ENCODE measurements around the gene EPHB1. TPM values are rescaled to one million over a fixed set of nuclear protein-coding genes. Genes with fewer than 3 reads are reported as not detected.

The EPHB1 gene
- total and polyA plus RNA-seq, 8 donors, result 0.02 to 1.4 (median 0.43) TPM

GRCh38 chr3:134839990-134840389 is 44.9 kb downstream of the EPHB1 start:
- no peak for FAIRE-seq
- Histone ChIP-seq H3K36me3 (no peaks in the 10 kb centered on the region), H3K4me3 (no peak overlapping the region), H3K9me3 (no peaks in the 10 kb centered on the region), H3K27me3 (no peaks in the 10 kb centered on the region), H3K4me1 (no peaks in the 10 kb centered on the region), H3K27ac (no peak overlapping the region)
- WGBS, 2 donors, result 25 to 27% methylated on average over 1 of the region's 1 CpG
- ATAC-seq, result no peak
- no peak for TF ChIP-seq CTCF (IDR thresholded peaks at IDR 0.05)
- intact Hi-C loops (cut with DNase I), result no loop called here
- DNase-seq, result no peak

- no peak for ATAC-seq
- H3K27ac ChIP-seq, result no peak overlapping the region
- H3K4me3 ChIP-seq, result no peak overlapping the region
- WGBS, 2 donors, result 50 to 58% methylated on average over 2 of the region's 2 CpGs
- no peaks in the 10 kb centered on the region for H3K9me3 ChIP-seq
- no peaks in the 10 kb centered on the region for H3K27me3 ChIP-seq
- no peak for DNase-seq
- no peaks in the 10 kb centered on the region for H3K4me1 ChIP-seq
- H3K36me3 ChIP-seq, result no peaks in the 10 kb centered on the region
- no peak for FAIRE-seq
- intact Hi-C loops (cut with DNase I), result no loop called here
- TF ChIP-seq CTCF (IDR thresholded peaks at IDR 0.05), result no peak
Measured at GRCh38 chr3:134840459-134840858, 45.4 kb downstream of the EPHB1 start.

GRCh38 chr3:134846084-134846483 is 51.0 kb downstream of the EPHB1 start:
- no peak for ATAC-seq
- DNase-seq, result no peak
- WGBS, 2 donors, result 77 to 86% methylated on average over 9 of the region's 9 CpGs
- intact Hi-C loops (cut with DNase I), result no loop called here
- Histone ChIP-seq H3K9me3 (no peaks in the 10 kb centered on the region), H3K4me3 (no peak overlapping the region), H3K4me1 (no peaks in the 10 kb centered on the region), H3K36me3 (no peaks in the 10 kb centered on the region), H3K27me3 (no peaks in the 10 kb centered on the region), H3K27ac (no peak overlapping the region)
- TF ChIP-seq CTCF (IDR thresholded peaks at IDR 0.05), result no peak
- FAIRE-seq, result no peak

GRCh38 chr3:134846911-134847317 is 51.9 kb downstream of the EPHB1 start:
- no peak for TF ChIP-seq CTCF (IDR thresholded peaks at IDR 0.05)
- intact Hi-C loops (cut with DNase I), result no loop called here
- H3K27me3 ChIP-seq, result no peaks in the 10 kb centered on the region
- no peak for DNase-seq
- H3K4me1 ChIP-seq, result no peaks in the 10 kb centered on the region
- no peak overlapping the region for H3K4me3 ChIP-seq
- FAIRE-seq, result no peak
- ATAC-seq, result peak; percentile 28 to 76 (median 67)
- H3K36me3 ChIP-seq, result no peaks in the 10 kb centered on the region
- no peaks in the 10 kb centered on the region for H3K9me3 ChIP-seq
- H3K27ac ChIP-seq, result no peak overlapping the region
- WGBS, 2 donors, result 13 to 20% methylated on average over 10 of the region's 10 CpGs

GRCh38 chr3:134847349-134847748 is 52.3 kb downstream of the EPHB1 start:
- intact Hi-C loops (cut with DNase I), result no loop called here
- Histone ChIP-seq H3K4me3 (no peak overlapping the region), H3K27ac (no peak overlapping the region), H3K27me3 (no peaks in the 10 kb centered on the region), H3K9me3 (no peaks in the 10 kb centered on the region), H3K36me3 (no peaks in the 10 kb centered on the region), H3K4me1 (no peaks in the 10 kb centered on the region)
- FAIRE-seq, result no peak
- DNase-seq, result no peak
- WGBS, 2 donors, result 65 to 68% methylated on average over 2 of the region's 2 CpGs
- ATAC-seq, result no peak
- TF ChIP-seq CTCF (IDR thresholded peaks at IDR 0.05), result no peak
